ENCODE data around the gene MDH1.
"Not testable (repeated sequence)": the region's sequence is repeated elsewhere in the genome, so short reads cannot be mapped to it uniquely, and the experiment has no call there.

Gene MDH1

DNA sequence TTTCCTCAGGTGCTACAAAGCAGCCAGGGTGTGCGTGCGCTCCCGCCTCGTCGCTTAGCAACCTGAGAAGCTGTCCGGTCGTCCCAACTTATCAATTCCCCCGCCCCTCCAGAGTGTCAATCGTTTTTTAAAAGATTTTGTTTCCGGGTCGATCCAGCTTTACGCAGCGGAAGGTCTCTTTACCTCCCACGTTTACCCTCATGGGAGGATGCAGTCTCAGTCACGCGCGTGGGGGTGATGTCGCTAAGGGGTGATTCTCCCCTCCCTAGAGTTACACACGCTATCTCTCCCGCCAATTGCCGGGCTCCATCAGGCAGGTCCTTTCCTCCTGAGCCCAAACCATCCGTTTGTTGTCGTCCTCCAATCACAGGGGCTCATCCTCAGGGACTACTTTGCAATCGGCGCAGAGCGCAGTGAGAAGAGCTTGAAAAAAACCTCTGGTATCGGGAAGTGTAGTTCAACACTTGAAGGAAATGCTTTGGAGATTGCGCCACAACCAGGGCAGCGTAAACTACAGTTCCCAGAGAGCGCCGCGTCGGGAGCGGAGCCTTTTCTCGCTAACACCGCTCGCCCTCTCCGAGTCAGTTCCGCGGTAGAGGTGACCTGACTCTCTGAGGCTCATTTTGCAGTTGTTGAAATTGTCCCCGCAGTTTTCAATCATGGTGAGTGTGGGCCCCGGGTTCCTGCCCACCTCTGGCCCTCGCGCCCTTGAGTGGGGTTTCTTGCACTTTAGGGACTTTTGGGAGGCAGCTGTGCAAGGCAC lies at the start of gene MDH1, which contains the start of gene WDPCP:
Gene MDH1, plus strand, starts transcription at position 579 of the 763 bp plus-strand sequence. Its CDS starts 81 bp downstream, at position 660.
Gene WDPCP, minus strand, starts transcription at position 93 of the 763 bp plus-strand sequence. CDS start 206 bp downstream, outside the sequence.
- peak; percentile 96 for DNase-seq (ENCODE audit: low spot score)

DNA sequence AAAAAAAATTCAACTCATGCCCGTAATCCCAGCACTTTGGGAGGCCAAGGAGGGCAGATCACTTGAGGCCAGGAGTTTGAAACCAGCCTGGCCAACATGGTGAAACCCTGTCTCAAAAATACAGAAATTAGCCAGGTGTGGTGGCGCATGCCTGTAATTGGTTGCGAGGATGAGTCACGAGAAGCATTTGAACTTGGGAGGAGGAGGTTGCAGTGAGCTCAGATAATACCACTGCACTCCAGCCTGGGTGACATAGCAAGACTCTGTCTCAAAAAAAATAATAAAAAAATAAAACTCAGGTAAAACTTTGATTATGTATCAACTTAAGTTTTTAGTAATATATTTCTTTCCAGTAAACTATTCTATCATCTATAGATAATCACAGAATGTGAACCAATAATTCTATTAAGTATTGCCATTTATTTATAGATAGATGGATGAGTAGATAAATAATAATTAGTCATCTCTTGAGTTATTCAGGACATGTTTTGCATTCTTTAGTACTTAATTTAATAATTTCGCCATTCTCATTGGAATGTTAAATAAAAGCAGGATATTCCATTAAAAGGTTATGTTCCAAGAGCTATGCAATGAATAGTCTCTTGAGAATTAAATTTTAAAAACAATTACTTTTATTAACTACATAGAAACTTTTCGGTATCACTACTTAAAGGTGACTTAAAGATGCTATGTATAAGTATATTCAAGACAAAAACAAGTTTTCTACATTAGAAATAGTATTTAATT lies 49.2 kb upstream of the MDH1 start:
- DNase-seq (ENCODE audit: low spot score) = no peak

DNA sequence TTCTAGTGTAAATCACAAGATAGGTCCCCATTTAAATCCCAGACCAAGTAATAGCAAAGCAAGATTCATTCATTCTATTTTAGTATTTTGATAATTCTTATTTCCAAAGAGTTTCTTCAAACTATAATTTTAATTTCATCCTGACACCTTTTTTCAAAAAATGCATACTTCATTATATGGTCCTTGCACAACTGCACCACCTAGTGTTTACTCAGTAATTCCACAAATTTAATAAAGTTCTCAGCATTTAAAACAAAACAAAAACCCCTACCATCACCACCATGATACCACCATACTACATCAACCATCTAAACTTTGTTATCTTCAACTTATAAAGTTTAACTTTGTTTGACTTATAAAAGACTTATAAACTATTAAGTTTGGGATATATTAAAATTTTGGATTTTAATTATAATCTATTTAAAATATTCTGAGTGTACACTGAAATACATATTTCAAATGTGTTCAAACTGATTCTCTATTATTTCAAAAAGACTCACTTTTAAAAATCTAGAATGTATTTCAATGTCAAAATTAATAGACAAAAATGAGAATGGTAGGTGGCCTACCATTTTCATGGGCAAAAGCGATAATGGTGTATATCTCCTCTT lies 44.6 kb upstream of the MDH1 start:
- DNase-seq (ENCODE audit: low spot score) = no peak

DNA sequence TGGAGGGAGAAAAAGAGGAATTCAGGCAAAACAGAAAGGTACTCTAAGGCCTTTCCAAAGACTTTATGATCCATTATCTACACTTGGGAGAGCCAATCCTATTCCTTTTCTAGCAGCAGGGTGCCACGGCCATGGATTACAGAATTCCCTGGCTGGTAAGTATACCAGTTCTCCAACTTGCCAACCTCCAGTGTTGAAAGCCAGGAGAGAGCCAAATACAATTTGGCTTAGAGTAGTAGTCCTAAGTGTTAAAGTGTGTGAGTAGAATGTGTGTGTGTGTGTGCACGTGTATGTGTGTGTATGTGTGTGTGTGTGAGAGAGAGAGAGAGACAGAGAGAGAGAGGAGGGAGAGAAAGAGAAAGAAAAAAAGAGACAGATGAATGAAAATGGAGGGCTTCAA lies 43.7 kb upstream of the MDH1 start:
- DNase-seq (ENCODE audit: low spot score) = no peak

DNA sequence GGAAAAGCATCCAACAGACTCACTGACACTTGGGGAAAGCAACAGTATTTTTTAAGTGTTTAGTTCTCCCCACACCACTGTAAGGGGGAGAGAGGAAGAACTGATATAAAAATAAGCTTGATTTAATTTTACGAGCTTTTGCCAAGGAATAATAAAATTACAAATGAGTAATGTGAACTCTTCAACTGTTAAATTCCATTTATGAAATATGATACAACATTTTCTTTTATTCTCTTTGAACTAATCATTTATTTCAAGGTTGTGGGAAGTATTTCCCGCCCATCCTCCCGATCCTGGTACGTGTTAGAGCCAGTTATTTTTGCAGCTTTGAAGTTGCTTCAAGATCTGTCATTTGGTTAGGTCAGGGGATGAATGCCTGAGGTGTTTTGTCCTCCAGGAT lies 35.7 kb upstream of the MDH1 start:
- DNase-seq (ENCODE audit: low spot score) = no peak

DNA sequence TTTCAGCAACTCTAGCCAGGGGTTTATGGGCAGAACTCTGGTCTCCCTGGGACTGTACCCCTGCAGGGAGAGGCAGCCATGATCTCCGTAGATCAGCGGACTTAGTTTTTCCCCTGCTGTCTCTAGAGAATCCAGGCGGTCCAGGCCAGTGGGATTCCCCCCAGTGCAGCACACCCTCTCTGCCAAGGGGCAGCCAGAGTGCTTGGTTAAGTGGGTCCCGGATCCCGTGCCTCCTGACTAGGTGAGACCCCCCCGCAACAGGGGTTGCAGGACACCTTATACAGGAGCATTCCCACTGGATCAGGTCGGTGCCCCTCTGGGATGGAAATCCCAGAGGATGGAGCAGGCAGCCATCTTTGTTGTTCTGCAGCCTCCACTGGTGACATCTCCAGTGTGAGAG lies 33.5 kb upstream of the MDH1 start:
- no peak for DNase-seq (ENCODE audit: low spot score)

DNA sequence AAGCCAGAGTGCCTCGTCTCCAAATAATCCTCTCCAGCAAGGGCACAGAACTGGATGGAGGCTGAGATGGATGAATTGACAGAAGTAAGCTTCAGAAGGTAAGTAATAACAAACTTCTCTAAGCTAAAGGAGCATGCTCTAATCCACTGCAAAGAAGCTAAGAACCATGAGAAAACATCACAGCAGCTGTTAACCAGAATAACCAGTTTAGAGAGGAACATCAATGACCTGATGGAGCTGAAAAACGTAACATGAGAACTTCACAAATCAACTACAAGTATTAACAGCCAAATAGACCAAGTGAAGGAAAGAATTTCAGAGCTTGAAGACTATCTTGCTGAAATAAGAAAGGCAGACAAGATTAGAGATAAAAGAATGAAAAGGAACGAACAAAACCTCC lies 32.8 kb upstream of the MDH1 start:
- DNase-seq (ENCODE audit: low spot score) = no peak

DNA sequence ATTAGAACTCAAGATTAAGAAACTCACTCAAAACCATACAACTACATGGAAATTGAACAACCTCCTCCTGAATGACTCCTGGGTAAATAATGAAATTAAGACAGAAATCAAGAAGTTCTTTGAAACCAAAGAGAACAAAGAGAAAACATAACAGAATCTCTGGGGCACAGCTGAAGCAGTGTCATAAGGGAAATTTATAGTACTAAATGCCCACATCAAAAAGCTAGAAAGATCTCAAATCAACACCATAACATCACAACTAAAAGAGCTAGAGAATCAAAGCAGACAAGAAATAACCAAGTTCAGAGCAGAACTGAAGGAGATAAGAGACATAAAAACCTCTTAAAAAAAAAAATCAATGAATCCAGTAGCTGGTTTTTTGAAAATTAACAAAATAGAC lies 30.9 kb upstream of the MDH1 start:
- not testable (repeated sequence) for DNase-seq (ENCODE audit: low spot score)

DNA sequence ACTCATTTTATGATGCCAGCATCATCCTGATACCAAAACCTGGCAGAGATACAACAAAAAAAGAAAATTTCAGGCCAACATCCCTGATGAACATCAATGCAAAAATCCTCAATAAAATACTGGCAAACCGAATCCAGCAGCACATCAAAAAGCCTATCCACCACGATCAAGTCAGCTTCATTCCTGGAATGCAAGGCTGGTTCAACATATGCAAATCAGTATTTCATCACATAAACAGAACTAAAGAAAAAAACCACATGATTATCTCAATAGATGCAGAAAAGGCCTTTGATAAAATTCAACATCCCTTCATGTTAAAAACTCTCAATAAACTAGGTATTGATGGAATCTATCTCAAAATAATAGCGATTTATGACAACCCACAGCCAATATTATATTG lies 29.8 kb upstream of the MDH1 start:
- DNase-seq (ENCODE audit: low spot score) = not testable (repeated sequence)

DNA sequence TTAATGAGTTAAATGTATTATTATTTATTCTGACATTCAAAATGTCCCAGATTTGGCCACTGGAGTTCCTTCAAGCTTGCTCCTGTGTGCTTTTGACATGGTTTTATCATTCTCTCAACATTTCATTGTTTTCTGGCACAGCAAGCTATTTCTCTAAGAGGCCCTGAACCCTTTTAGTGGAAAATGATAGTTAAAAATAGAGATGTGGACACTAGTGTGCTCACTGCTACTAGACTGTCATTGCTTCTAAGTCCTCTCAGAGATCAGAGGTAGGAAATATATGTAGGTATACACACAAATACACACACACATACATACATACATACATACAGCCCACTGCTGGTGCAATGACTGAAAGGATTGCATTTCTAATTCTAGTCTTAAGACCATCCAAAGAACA lies 26.0 kb upstream of the MDH1 start:
- DNase-seq (ENCODE audit: low spot score) = no peak

DNA sequence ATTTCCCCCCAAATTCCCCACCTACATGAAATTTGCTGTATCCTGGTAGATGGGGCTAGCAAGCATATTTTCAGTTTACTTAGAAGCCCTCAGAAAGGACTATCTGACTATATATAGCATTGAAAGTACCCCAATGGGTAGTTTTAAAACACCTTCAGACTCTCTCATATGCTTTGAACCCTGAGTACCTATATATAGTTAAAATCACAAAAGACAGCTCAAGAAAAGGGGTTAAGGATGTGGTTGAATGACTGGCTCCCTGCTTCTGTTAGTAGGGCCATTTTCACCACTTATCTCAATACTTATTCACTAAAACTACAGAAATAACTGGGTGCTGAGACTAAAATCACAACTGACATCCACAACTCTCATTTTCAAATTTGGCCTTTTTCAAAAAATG lies 19.0 kb upstream of the MDH1 start:
- no peak for DNase-seq (ENCODE audit: low spot score)

DNA sequence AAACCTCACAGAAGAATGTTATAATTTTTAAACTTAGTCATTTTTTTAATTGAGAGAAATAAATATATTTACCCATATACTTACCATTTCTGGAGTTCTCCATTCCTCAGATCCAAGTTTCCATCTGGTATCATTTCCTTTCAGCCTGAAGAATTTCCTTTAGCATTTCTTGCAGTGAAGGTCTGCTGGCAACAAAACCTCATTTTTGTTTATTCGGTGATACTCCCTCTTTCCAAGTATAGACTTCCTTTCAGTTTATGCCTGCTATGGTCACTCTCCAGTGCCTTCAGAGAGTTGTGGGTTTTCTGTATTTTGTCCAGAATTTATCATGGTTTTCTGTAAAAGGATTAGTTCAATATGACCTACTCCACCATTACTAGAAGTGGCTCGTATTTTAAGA lies 17.5 kb upstream of the MDH1 start:
- DNase-seq (ENCODE audit: low spot score) = no peak

DNA sequence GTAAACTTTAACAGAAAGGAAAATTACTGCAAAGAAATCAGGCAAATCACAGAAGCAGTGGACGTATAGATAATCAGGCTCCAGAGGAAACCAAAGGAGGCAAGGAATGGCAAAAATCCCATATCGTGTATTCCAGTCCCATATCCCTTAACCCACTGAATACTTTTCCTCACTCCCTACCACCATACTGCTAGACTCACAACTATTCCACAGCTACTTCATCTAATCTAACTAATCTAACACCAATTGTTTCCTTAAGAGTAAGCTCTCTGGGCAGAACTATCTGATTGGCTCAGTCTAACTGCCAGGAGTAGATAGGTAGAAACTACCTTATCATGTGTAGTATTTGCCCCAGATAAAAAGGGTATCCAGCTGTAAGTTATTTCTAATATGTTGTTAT lies 16.8 kb upstream of the MDH1 start:
- DNase-seq (ENCODE audit: low spot score) = no peak

DNA sequence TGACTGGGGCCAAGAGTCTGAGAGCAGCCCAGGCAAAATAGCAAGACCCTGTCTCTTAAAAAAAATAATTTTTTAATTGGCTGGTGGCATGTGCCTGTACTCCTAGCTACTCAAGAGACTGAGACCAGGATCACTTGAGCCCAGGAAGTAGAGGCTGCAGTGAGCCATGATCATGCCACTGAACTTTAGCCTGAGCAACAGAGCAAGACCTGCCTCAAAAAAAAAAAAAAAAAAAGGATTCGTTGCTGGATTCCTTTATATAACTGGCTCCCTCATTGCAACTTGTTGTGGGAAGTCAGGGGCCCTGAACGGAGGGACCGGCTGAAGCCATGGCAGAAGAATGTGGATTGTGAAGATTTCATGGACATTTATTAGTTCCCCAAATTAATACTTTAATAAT lies 15.7 kb upstream of the MDH1 start:
- not testable (repeated sequence) for DNase-seq (ENCODE audit: low spot score)

DNA sequence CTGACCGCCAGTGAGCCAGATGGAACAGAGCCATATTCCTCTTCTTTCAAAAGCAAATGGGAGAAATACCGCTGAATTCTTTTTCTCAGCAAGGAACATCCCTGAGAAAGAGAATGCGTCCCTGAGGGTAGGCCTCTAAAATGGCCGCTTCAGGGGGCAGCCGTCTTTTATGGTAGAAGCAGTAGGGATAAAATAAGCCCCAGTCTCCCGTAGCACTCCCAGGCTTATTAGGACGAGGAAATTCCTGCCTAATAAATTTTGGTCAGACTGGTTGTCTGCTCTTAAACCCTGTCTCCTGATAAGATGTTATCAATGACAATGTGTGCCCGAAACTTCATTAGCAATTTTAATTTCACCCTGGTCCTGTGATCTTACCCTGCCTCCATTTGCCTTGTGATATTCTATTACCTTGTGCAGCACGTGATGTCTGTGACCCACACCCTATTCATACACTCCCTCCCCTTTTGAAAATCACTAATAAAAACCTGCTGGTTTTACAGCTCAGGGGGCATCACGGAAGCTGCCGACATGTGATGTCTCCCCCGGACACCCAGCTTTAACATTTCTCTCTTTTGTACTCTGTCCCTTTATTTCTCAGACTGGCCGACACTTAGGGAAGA lies 14.9 kb upstream of the MDH1 start:
- DNase-seq (ENCODE audit: low spot score) = not testable (repeated sequence)

DNA sequence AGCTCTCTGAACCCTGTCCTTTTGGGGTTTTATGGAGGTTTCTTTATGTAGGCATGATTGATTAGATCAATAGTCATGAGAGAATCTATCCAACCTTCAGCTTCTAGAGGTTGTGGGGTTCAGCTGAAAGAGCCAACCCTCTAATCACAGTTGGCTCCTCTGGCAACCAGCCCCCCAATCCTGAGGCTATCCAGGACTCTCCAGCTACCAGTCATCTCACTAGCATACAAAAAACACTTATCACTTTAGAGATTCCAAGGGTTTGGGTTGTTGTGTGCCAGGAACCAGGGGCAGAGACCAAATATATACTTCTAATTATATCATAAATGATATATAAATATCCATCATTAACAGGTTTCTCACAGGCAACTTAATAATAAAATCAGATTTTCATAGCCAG lies 12.2 kb upstream of the MDH1 start:
- no peak for DNase-seq (ENCODE audit: low spot score)

DNA sequence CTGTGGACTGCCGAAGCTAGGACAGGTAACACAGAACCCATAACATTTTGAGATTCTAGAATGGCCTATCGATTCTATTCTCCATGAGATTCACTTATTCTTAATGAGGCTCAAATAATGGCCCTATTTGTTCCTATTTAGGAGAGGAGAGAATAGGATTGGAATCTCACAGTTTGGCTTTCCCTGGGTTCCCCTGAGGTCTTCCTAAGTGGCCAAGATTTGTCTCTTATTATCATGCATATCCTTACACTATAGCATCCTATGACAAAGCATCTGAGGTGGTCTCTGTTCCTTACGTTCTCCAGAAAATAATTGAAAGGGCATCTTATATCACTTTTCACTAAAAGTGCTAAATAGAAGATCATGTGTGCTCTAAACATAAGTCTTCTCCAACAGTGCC lies 10.0 kb upstream of the MDH1 start:
- DNase-seq (ENCODE audit: low spot score) = no peak

DNA sequence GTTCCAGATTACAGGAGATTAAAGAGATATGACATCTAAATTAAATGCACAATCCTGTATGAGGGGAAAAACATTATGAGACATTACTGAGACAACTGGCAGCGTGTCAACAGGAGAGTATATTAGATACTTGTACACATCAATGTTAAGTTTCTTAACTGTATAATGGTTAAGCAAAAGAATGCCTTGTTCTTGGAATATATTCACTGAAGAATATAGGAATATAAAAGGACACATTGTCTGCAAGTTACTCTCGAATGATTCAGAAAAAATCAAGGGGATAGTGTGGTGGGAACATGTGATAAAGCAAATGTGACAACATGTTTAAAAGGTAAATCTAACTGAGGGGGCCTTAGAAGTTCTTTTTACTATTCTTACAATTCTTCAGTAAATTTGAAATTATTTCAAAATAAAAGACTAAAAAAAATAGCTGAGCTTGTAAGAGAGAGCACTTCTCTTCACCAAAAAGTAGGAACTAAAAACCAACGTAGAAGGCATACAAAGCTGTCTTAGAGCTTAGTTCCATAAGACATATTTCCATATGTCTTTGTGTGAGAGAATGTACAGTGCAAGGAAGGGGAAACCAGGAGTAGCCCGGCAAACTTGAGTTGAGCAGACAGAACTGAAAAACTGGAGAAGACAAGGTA lies 8.0 kb upstream of the MDH1 start:
- DNase-seq (ENCODE audit: low spot score) = no peak

DNA sequence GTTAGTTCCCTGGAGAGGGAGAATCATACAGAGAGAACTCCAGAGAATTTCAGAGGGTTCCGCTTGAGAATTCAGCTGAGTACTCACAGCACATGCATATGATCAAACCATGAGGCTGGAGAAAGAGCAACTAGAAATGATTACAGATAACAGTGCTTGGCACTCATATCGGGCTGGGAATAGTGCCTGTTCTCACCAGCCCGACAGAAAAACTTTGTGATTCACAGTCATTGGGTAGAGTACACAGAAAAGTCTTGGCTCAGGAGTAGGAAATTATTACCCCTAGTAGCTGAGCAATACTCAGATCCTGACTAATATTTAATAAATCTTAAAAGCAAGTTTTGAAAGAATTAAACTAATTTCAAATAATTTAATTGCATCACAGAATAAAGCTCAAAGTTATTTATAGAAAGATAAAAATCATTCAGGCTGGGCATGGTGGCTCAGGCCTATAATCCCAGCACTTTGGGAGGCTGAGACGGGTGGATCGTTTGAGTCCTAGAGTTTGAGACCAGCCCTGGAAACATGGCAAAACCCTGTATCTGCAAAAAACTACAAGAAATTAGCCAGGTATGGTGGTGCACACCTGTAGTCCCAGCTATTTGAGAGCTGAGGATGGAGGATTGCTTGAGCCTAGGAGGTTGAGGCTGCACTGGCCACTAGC lies 7.3 kb upstream of the MDH1 start:
- DNase-seq (ENCODE audit: low spot score) = no peak

DNA sequence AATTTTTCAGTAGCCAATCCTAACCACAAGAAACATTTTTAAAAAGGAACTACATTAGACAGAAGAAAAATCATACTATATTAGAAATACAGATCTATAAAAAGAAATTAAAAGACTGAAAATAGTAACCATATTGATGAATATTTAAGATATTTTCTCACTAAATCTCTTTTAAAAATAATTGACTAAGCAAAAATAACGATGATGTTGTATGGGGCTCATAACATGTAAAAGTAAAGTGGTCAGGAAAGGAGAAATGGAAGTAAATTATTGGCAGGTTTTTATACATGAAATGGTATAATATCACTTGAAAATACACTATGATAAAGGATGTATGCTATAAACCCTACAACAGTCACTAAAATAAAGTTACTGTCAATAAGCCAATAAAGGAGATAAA lies 5.9 kb upstream of the MDH1 start:
- no peak for DNase-seq (ENCODE audit: low spot score)

DNA sequence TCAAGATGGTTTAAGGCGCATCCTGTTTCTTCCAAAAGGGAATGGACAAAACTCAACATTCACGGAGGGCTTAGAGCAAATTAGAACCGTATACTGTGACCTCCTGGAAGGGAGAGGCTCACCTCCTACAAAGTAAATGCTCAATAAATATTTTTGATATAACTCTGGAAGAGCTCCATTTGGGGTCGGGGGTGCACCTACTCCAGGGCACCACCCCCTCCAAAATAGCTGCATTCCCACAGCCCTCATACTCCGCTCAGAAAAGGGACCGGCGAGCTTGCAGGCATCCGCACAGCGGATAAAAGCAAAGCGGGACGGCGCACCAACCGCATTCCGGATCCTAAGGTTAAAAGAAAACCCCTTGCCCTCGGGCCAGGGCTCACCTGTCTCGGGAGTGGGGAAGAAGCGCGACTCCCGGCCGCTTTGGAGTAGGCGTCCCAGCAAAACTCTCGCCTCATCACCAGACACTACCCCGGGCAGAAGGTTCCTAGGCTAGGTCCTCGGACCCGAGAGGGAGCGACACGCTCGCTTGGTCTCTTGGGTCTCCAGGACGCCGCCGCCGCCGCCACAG lies 864 bp upstream of the MDH1 start:
- DNase-seq (ENCODE audit: low spot score) = no peak

Data from CD4-positive, alpha-beta T cell treated with Interleukin-6 at 100 ng/mL for 8 hours (primary cell).